ENCODE measurements around the gene ZNF764. TPM values are rescaled to one million over a fixed set of nuclear protein-coding genes. Genes with fewer than 3 reads are reported as not detected.

Gene ZNF764
- total and polyA plus RNA-seq, 9 of the 15 experiments (the other 6 are each of a cell fraction or from before 2014, with no cell fraction given): 0.69 to 10.1 (median 4.1) TPM

DNA sequence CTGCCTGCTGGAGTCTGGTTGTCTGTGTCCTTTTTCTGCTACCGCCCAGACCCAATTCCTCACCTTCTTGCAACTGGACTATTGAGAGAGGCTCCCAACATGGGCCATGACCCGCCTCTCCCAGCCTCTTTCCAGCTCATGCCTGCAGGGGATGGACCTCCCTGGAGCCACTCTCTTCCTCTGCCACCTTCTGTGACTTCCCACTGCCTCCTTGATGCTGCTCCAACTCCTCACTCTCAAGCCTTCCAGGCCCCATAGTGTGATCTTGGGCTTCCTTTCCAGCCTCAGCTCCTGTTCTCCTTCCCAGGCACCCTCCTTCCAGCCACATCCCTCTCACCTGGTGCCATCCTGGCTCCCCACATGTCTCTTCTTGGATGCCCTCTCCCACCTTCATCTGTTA, 42.9 kb downstream of the ZNF764 start (continued):
- TF ChIP-seq BCLAF1 (IDR thresholded peaks at IDR 0.05; ENCODE audit: borderline replicate concordance in 1 of 2, control insufficient read depth in 1 of 2, low read depth in 2 of 2, low read length in 1 of 2) (no peak), ZNF586 (CRISPR knock-in tag; conservative IDR thresholded peaks at IDR 0.05) (no peak)

GRCh38 chr16:30511509-30511908, 46.7 kb downstream of the ZNF764 start:
- DNase-seq (ENCODE audit: extremely low read depth in 1 of 4, low spot score in 3 of 4) (no peak), ATAC-seq (no peak), FAIRE-seq (no peak)
- no peak overlapping the region for H3K27ac ChIP-seq (ENCODE audit: extremely low read depth, low read depth, low read length)
- no peak overlapping the region for H3K4me2 ChIP-seq (ENCODE audit: insufficient read depth, low read length)
- no peak overlapping the region for H3K4me3 ChIP-seq
- peaks cover 0 to under 1% of the 10 kb centered on the region in 2 experiments; a peak in 3 of 5 replicates for H3K4me1 ChIP-seq (replicated peaks in 1 of 2; ENCODE audit: control insufficient read depth in 2 of 2, insufficient read depth in 2 of 2, low read length in 2 of 2)
- CTCF ChIA-PET (ENCODE audit: low intra/inter-chr PET ratio): no interaction called here
- H4K20me1 ChIP-seq (replicated peaks; ENCODE audit: control insufficient read depth, insufficient read depth, low read length): no peaks in the 10 kb centered on the region
- no peak overlapping the region for H2AFZ ChIP-seq (ENCODE audit: low read depth, low read length)
- intact Hi-C loops (cut with micrococcal nuclease): no loop called here
- H3K79me2 ChIP-seq (ENCODE audit: control insufficient read depth, insufficient read depth, low read length): no peaks in the 10 kb centered on the region
- WGBS (ENCODE audit: insufficient coverage, low coverage, missing lambda C conversion rate): 58% methylated on average over 3 of the region's 3 CpGs
- H3K27me3 ChIP-seq (ENCODE audit: control insufficient read depth in 2 of 2, insufficient read depth in 2 of 2, low read length in 2 of 2): no peaks in the 10 kb centered on the region
- peaks cover 2% of the 10 kb centered on the region for H3K9me1 ChIP-seq (ENCODE audit: control insufficient read depth, insufficient read depth, low read length)
- in situ Hi-C loops (cut with MboI): no loop called here
- POLR2A ChIA-PET: interaction anchor here (0.9 to 1.1 kb wide), 4 partner anchors 9 to 47 kb away, joined by 3 to 5 read pairs (median 4); partner anchors contain the start of gene ZNF764
- no peaks in the 10 kb centered on the region for H3K9me3 ChIP-seq (replicated peaks; ENCODE audit: control insufficient read depth, insufficient read depth, low read depth, low read length)
- no peaks in the 10 kb centered on the region for H3K36me3 ChIP-seq (ENCODE audit: control insufficient read depth, insufficient read depth, low read length)
- no peak overlapping the region for H3K9ac ChIP-seq (ENCODE audit: insufficient read depth in 1 of 2, low read depth in 2 of 2, low read length in 2 of 2)
- BruUV-seq (replicated peaks): no TSS peak
- no peak for TF ChIP-seq RBM17 (IDR thresholded peaks at IDR 0.05; ENCODE audit: borderline replicate concordance, low read depth, low read length)
- no peak for TF ChIP-seq ILF3 (IDR thresholded peaks at IDR 0.05; ENCODE audit: borderline replicate concordance)
- TF ChIP-seq ERF (CRISPR knock-in tag; IDR thresholded peaks at IDR 0.05): no peak
- TF ChIP-seq TRIM24 (IDR thresholded peaks at IDR 0.05): peak; percentile 56 to 61; a peak in 3 of 4 replicates
- TF ChIP-seq, protein P1, sequence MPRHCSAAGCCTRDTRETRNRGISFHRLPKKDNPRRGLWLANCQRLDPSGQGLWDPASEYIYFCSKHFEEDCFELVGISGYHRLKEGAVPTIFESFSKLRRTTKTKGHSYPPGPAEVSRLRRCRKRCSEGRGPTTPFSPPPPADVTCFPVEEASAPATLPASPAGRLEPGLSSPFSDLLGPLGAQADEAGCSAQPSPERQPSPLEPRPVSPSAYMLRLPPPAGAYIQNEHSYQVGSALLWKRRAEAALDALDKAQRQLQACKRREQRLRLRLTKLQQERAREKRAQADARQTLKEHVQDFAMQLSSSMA (CRISPR knock-in tag; IDR thresholded peaks at IDR 0.05): no peak
- TF ChIP-seq, protein P2, sequence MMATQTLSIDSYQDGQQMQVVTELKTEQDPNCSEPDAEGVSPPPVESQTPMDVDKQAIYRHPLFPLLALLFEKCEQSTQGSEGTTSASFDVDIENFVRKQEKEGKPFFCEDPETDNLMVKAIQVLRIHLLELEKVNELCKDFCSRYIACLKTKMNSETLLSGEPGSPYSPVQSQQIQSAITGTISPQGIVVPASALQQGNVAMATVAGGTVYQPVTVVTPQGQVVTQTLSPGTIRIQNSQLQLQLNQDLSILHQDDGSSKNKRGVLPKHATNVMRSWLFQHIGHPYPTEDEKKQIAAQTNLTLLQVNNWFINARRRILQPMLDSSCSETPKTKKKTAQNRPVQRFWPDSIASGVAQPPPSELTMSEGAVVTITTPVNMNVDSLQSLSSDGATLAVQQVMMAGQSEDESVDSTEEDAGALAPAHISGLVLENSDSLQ (IDR thresholded peaks at IDR 0.05): no peak
- no peak for TF ChIP-seq GTF2B (IDR thresholded peaks at IDR 0.05; ENCODE audit: extremely low read depth, insufficient read length)
- no peak for TF ChIP-seq ZNF699 (CRISPR knock-in tag; IDR thresholded peaks at IDR 0.05; ENCODE audit: insufficient replicate concordance)
- no peak for TF ChIP-seq HNRNPK (IDR thresholded peaks at IDR 0.05; ENCODE audit: low read depth, low read length, poor library complexity, severe bottlenecking)
- TF ChIP-seq, protein P3, sequence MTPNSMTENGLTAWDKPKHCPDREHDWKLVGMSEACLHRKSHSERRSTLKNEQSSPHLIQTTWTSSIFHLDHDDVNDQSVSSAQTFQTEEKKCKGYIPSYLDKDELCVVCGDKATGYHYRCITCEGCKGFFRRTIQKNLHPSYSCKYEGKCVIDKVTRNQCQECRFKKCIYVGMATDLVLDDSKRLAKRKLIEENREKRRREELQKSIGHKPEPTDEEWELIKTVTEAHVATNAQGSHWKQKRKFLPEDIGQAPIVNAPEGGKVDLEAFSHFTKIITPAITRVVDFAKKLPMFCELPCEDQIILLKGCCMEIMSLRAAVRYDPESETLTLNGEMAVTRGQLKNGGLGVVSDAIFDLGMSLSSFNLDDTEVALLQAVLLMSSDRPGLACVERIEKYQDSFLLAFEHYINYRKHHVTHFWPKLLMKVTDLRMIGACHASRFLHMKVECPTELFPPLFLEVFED (CRISPR knock-in tag; conservative IDR thresholded peaks at IDR 0.05): no peak

Data from K562 (cell line).